Breast epithelium (tissue), 3 donors: Measurements from ENCODE around the gene MOB4.

Source experiments
- CTCF ChIP-seq, 3 donors: fragments of 450-650 bp; IDR thresholded peaks; one replicate each; pipeline ENCODE4 v1.5.1; 2016 to 2017; ENCODE audit warnings: antibody characterized with exemption in 3 of 3, mild to moderate bottlenecking in 3 of 3, moderate library complexity in 3 of 3
- POLR2A ChIP-seq: fragments of 450-650 bp; IDR thresholded peaks from one replicate; pipeline ENCODE4 v1.6.1; 2016; ENCODE audit warnings: antibody characterized with exemption, mild to moderate bottlenecking, moderate library complexity

- TF ChIP-seq CTCF (IDR thresholded peaks at IDR 0.05) = no peak
- TF ChIP-seq POLR2A = no peak
These were observed 15.2 kb upstream of the MOB4 start for GRCh38 chr2:197500503-197501131.
